NCI-H2081 treated with DMSO at 0.1 percent for 48 hours (cell line): ENCODE results near the gene SLC12A6.

Experiments
- DNase-seq: peaks from one replicate; lab custom pipeline; 2025; lab: John Stamatoyannopoulos, UW

SLC12A6 gene

GRCh38 chr15:34330279-34330678 lies 7.3 kb downstream of the SLC12A6 start:
- DNase-seq = no peak

- DNase-seq = no peak
These were observed 8.6 kb downstream of the SLC12A6 start for GRCh38 chr15:34329006-34329405.

GRCh38 chr15:34327906-34328305 lies 9.7 kb downstream of the SLC12A6 start:
- DNase-seq = no peak

GRCh38 chr15:34325368-34325767 lies 12.2 kb downstream of the SLC12A6 start:
- no peak for DNase-seq

- no peak for DNase-seq
These were observed 12.6 kb downstream of the SLC12A6 start for GRCh38 chr15:34324933-34325332.

GRCh38 chr15:34323217-34323616 lies 14.4 kb downstream of the SLC12A6 start:
- no peak for DNase-seq

GRCh38 chr15:34318277-34319079 lies 19.1 kb downstream of the SLC12A6 start:
- DNase-seq = no peak

GRCh38 chr15:34314491-34315490 lies 22.8 kb downstream of the SLC12A6 start:
- no peak for DNase-seq

- DNase-seq = no peak
These were observed 26.0 kb downstream of the SLC12A6 start for GRCh38 chr15:34311563-34311962.

GRCh38 chr15:34304613-34305012 lies 33.0 kb downstream of the SLC12A6 start:
- no peak for DNase-seq

GRCh38 chr15:34301058-34301457 lies 36.5 kb downstream of the SLC12A6 start:
- DNase-seq = no peak

- DNase-seq = no peak
These were observed 40.5 kb downstream of the SLC12A6 start for GRCh38 chr15:34297059-34297458.

GRCh38 chr15:34292621-34293020 lies 45.0 kb downstream of the SLC12A6 start:
- no peak for DNase-seq

- DNase-seq = no peak
These were observed 52.6 kb downstream of the SLC12A6 start for GRCh38 chr15:34284937-34285336.

GRCh38 chr15:34282384-34282783 lies 55.2 kb downstream of the SLC12A6 start:
- no peak for DNase-seq

- DNase-seq = no peak
These were observed 57.4 kb downstream of the SLC12A6 start for GRCh38 chr15:34280193-34280592.

GRCh38 chr15:34279368-34279767 lies 58.2 kb downstream of the SLC12A6 start:
- DNase-seq = no peak

- DNase-seq = no peak
These were observed 61.9 kb downstream of the SLC12A6 start for GRCh38 chr15:34275721-34276120.

- DNase-seq = no peak
These were observed 62.4 kb downstream of the SLC12A6 start for GRCh38 chr15:34275154-34275553.

GRCh38 chr15:34271493-34271892 lies 66.1 kb downstream of the SLC12A6 start:
- DNase-seq = no peak

GRCh38 chr15:34266751-34267150 lies 70.8 kb downstream of the SLC12A6 start:
- no peak for DNase-seq

- no peak for DNase-seq
These were observed 73.5 kb downstream of the SLC12A6 start for GRCh38 chr15:34264076-34264475.

GRCh38 chr15:34262362-34262761 lies 75.2 kb downstream of the SLC12A6 start:
- no peak for DNase-seq
